ENCODE data around the gene ZDHHC17.

DNA sequence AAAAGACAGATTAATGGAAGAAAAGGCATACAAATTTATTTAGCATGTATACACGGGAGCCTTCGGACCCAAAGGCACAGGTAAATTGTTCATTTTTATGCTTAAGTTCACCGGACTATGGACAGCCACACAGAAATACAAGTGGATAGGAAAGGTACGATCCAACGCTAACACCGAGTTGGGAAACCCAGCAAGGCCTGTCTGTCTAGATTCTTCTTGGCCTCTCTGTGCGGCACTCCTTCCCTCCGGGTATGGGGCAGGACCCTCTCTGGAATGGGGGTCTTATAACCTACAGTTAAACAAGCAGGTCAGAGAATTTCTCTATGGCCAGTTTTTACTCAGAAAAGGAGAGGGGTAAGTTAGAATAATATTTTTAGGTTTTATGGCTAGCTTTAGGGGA lies 23.4 kb upstream of the ZDHHC17 start:
- TF ChIP-seq GATA2 (IDR thresholded peaks at IDR 0.05; ENCODE audit: low read depth, low read length) (no peak), GATA3 (IDR thresholded peaks at IDR 0.05; ENCODE audit: low read depth, low read length) (no peak)

All from SH-SY5Y (cell line).